GM12875 (cell line): ENCODE results near the gene LEMD1.

Experiments
- H3K4me3 ChIP-seq: one replicate; pipeline ENCODE4 v1.5.1; 2011; ENCODE audit warnings: low read depth, low read length, control low read depth
- CTCF ChIP-seq: IDR thresholded peaks from 2 replicates; pipeline ENCODE4 v1.5.1; 2011; ENCODE audit warnings: low read depth, mild to moderate bottlenecking, control low read depth, inconsistent platforms, low read length, moderate library complexity, borderline replicate concordance; ENCODE audit not compliant: insufficient read depth

Gene LEMD1

GRCh38 chr1:205353612-205354011 is 68.2 kb downstream of the LEMD1 start:
- H3K4me3 ChIP-seq: no peak overlapping the region
- no peak for TF ChIP-seq CTCF

GRCh38 chr1:205353191-205353590 is 68.7 kb downstream of the LEMD1 start:
- no peak for TF ChIP-seq CTCF
- H3K4me3 ChIP-seq: no peak overlapping the region

- TF ChIP-seq CTCF: no peak
These were observed 69.7 kb downstream of the LEMD1 start for GRCh38 chr1:205351984-205352713.

GRCh38 chr1:205350691-205351141 is 71.1 kb downstream of the LEMD1 start:
- no peak overlapping the region for H3K4me3 ChIP-seq
- no peak for TF ChIP-seq CTCF

More at GRCh38 chr1:205351984-205352713, 69.7 kb downstream of the LEMD1 start:
- H3K4me3 ChIP-seq: no peak overlapping the region

GRCh38 chr1:205350124-205350523 is 71.7 kb downstream of the LEMD1 start:
- no peak for TF ChIP-seq CTCF
- H3K4me3 ChIP-seq: no peak overlapping the region

- no peak for TF ChIP-seq CTCF
- no peak overlapping the region for H3K4me3 ChIP-seq
These were observed 73.0 kb downstream of the LEMD1 start for GRCh38 chr1:205348554-205349487.
